Chondrocyte (in vitro differentiated cells): Measurements from ENCODE around the gene DCLK2. TPM values are rescaled to one million over a fixed set of nuclear protein-coding genes. Genes with fewer than 3 reads are reported as not detected.
A peak's percentile ranks its signal among the peaks of the same experiment; 100 is the strongest.
"Not testable (repeated sequence)": the region's sequence is repeated elsewhere in the genome, so short reads cannot be mapped to it uniquely, and the experiment has no call there.

ENCODE experiments used
- DNase-seq: peaks from one replicate; pipeline ENCODE4 v3.0.0; 2021; ENCODE audit warnings: mixed read lengths, low spot score
- H3K27ac Mint-ChIP-seq: one replicate; pipeline ENCODE4 v1.8.0; 2021; ENCODE audit warnings: mild to moderate bottlenecking, moderate library complexity, mixed read lengths; ENCODE audit not compliant: unreplicated experiment
- H3K27me3 Mint-ChIP-seq: 2 replicates; pipeline ENCODE4 v1.8.0; 2021; ENCODE audit warnings: low read depth, mixed read lengths
- H3K36me3 Mint-ChIP-seq: 2 replicates; pipeline ENCODE4 v1.8.0; 2021; ENCODE audit warnings: low read depth, mixed read lengths
- H3K4me1 Mint-ChIP-seq: 2 replicates; pipeline ENCODE4 v1.8.0; 2021; ENCODE audit warnings: low read depth, mild to moderate bottlenecking, mixed read lengths
- H3K4me3 Mint-ChIP-seq: one replicate; pipeline ENCODE4 v1.8.0; 2021; ENCODE audit warnings: mild to moderate bottlenecking, moderate library complexity, mixed read lengths; ENCODE audit not compliant: unreplicated experiment
- H3K9me3 Mint-ChIP-seq: 2 replicates; pipeline ENCODE4 v1.8.0; 2021; ENCODE audit warnings: low read depth, mixed read lengths
- CTCF ChIP-seq: fragments of 200-600 bp; sonication (generic); IDR thresholded peaks from 2 replicates; pipeline ENCODE4 v1.5.0; 2021; ENCODE audit warnings: antibody characterized with exemption, mild to moderate bottlenecking, moderate library complexity
- total RNA-seq: library from RNA; stranded (reverse); gene quantifications from 3 replicates; pipeline ENCODE4 v1.2.1, GENCODE V29; 2021

DCLK2 gene
- total RNA-seq, 1 donor from 2014 or later = 20.0 TPM

- no peaks in the 10 kb centered on the region for H3K9me3 Mint-ChIP-seq
- peak overlapping the region; percentile 66 for H3K27ac Mint-ChIP-seq
- no peak for TF ChIP-seq CTCF
- no peak overlapping the region for H3K4me3 Mint-ChIP-seq
- DNase-seq = no peak
- H3K27me3 Mint-ChIP-seq = no peaks in the 10 kb centered on the region
- H3K36me3 Mint-ChIP-seq = no peaks in the 10 kb centered on the region
- H3K4me1 Mint-ChIP-seq = peaks cover 73% of the 10 kb centered on the region
These were observed 95.7 kb downstream of the DCLK2 start for GRCh38 chr4:150173982-150174398.

GRCh38 chr4:150176547-150176946 lies 98.3 kb downstream of the DCLK2 start:
- no peaks in the 10 kb centered on the region for H3K9me3 Mint-ChIP-seq
- H3K36me3 Mint-ChIP-seq = no peaks in the 10 kb centered on the region
- peaks cover 78% of the 10 kb centered on the region for H3K4me1 Mint-ChIP-seq
- no peaks in the 10 kb centered on the region for H3K27me3 Mint-ChIP-seq
- peak overlapping the region; percentile 68 for H3K27ac Mint-ChIP-seq
- DNase-seq = no peak
- TF ChIP-seq CTCF = no peak
- no peak overlapping the region for H3K4me3 Mint-ChIP-seq

- H3K4me3 Mint-ChIP-seq = no peak overlapping the region
- DNase-seq = no peak
- peak overlapping the region; percentile 82 for H3K27ac Mint-ChIP-seq
- no peaks in the 10 kb centered on the region for H3K36me3 Mint-ChIP-seq
- no peak for TF ChIP-seq CTCF
- no peaks in the 10 kb centered on the region for H3K27me3 Mint-ChIP-seq
- peaks cover 79% of the 10 kb centered on the region for H3K4me1 Mint-ChIP-seq
- no peaks in the 10 kb centered on the region for H3K9me3 Mint-ChIP-seq
These were observed 99.9 kb downstream of the DCLK2 start for GRCh38 chr4:150178161-150178560.

GRCh38 chr4:150181536-150181935 lies 103.3 kb downstream of the DCLK2 start:
- no peak for TF ChIP-seq CTCF
- no peaks in the 10 kb centered on the region for H3K9me3 Mint-ChIP-seq
- DNase-seq = no peak
- H3K27me3 Mint-ChIP-seq = no peaks in the 10 kb centered on the region
- H3K36me3 Mint-ChIP-seq = peaks cover 5% of the 10 kb centered on the region
- H3K4me1 Mint-ChIP-seq = peaks cover 53% of the 10 kb centered on the region
- no peak overlapping the region for H3K4me3 Mint-ChIP-seq
- no peak overlapping the region for H3K27ac Mint-ChIP-seq

- Mint-ChIP-seq H3K4me3 (no peak overlapping the region), H3K9me3 (no peaks in the 10 kb centered on the region), H3K4me1 (peaks cover 44% of the 10 kb centered on the region), H3K36me3 (peaks cover 5% of the 10 kb centered on the region), H3K27me3 (no peaks in the 10 kb centered on the region), H3K27ac (no peak overlapping the region)
- no peak for TF ChIP-seq CTCF
- no peak for DNase-seq
These were observed 104.5 kb downstream of the DCLK2 start for GRCh38 chr4:150182794-150183193.

- peaks cover 29% of the 10 kb centered on the region for H3K4me1 Mint-ChIP-seq
- DNase-seq, H3K4me3 Mint-ChIP-seq, H3K27me3 Mint-ChIP-seq, H3K36me3 Mint-ChIP-seq, H3K9me3 Mint-ChIP-seq, H3K27ac Mint-ChIP-seq: not testable (repeated sequence)
These were observed 106.8 kb downstream of the DCLK2 start for GRCh38 chr4:150185033-150185432.
